Lower leg skin (tissue), 3 donors: ENCODE measurements around the gene PLPPR3.

Experiments used
- POLR2A ChIP-seq, 2 donors: fragments of 450-650 bp; IDR thresholded peaks; one replicate each; pipeline ENCODE4 v1.6.1; 2016 to 2017; ENCODE audit warnings: antibody characterized with exemption in 2 of 2, mild to moderate bottlenecking in 1 of 2, moderate library complexity in 1 of 2
- TF ChIP-seq, protein P1 (sequence below), 3 donors: fragments of 450-650 bp; IDR thresholded peaks; one replicate each; pipeline ENCODE4 v1.5.1; 2016; ENCODE audit warnings: antibody characterized with exemption in 3 of 3, mild to moderate bottlenecking in 3 of 3, moderate library complexity in 2 of 3

- TF ChIP-seq POLR2A (IDR thresholded peaks at IDR 0.05): no peak
- TF ChIP-seq, protein P1, sequence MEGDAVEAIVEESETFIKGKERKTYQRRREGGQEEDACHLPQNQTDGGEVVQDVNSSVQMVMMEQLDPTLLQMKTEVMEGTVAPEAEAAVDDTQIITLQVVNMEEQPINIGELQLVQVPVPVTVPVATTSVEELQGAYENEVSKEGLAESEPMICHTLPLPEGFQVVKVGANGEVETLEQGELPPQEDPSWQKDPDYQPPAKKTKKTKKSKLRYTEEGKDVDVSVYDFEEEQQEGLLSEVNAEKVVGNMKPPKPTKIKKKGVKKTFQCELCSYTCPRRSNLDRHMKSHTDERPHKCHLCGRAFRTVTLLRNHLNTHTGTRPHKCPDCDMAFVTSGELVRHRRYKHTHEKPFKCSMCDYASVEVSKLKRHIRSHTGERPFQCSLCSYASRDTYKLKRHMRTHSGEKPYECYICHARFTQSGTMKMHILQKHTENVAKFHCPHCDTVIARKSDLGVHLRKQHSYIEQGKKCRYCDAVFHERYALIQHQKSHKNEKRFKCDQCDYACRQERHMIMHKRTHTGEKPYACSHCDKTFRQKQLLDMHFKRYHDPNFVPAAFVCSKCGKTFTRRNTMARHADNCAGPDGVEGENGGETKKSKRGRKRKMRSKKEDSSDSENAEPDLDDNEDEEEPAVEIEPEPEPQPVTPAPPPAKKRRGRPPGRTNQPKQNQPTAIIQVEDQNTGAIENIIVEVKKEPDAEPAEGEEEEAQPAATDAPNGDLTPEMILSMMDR (IDR thresholded peaks at IDR 0.05): no peak
These were observed 19.8 kb downstream of the PLPPR3 start for GRCh38 chr19:801861-802497.
